H1 (cell line): ENCODE measurements around the gene PLXNA4. TPM values are rescaled to one million over a fixed set of nuclear protein-coding genes. Genes with fewer than 3 reads are reported as not detected.

ENCODE experiments used
- CTCF ChIA-PET: fragments of 300-600 bp; sonication (Branson Sonifier 250); formaldehyde crosslinking; loops from one replicate; lab custom pipeline; 2021; ENCODE audit not compliant: partially characterized antibody; lab: Charles Lee
- POLR2A ChIA-PET: fragments of 300-600 bp; sonication (Branson Sonifier 250); formaldehyde crosslinking; loops from one replicate; lab custom pipeline; 2021; ENCODE audit warnings: inconsistent platforms; ENCODE audit not compliant: partially characterized antibody; lab: Charles Lee
- DNase-seq, 2 experiments: peaks; one replicate each; pipeline versions ENCODE4 v3.0.0 to v3.0.0-alpha.2; 2010 to 2022; ENCODE audit warnings: low spot score in 2 of 2, low read depth in 1 of 2, mixed read lengths in 1 of 2
- FAIRE-seq: peaks from 2 replicates; lab custom pipeline; 2011; peaks lifted over from hg19 to GRCh38; lab: Jason Lieb, UNC
- H2AFZ ChIP-seq: 2 replicates; pipeline ENCODE4 v1.8.1; 2012; ENCODE audit warnings: low read length, inconsistent platforms
- H2AK5ac ChIP-seq: 2 replicates; pipeline ENCODE4 v1.6.1; 2013; ENCODE audit warnings: low read depth, low read length
- H2BK120ac ChIP-seq: replicated peaks from 2 replicates; pipeline ENCODE3; 2013; ENCODE audit warnings: low read depth, low read length, inconsistent platforms
- H2BK12ac ChIP-seq: 2 replicates; pipeline ENCODE4 v1.6.1; 2013; ENCODE audit warnings: low read depth, low read length
- H2BK15ac ChIP-seq: 2 replicates; pipeline ENCODE4 v1.6.1; 2013; ENCODE audit warnings: low read length
- H2BK20ac ChIP-seq: 2 replicates; pipeline ENCODE4 v1.6.1; 2013; ENCODE audit warnings: low read length
- H2BK5ac ChIP-seq: 2 replicates; pipeline ENCODE4 v1.6.1; 2013; ENCODE audit warnings: low read depth, low read length
- H3K14ac ChIP-seq: 2 replicates; pipeline ENCODE4 v1.6.1; 2013; ENCODE audit warnings: inconsistent platforms; ENCODE audit not compliant: insufficient read length
- H3K18ac ChIP-seq: 2 replicates; pipeline ENCODE4 v1.6.1; 2013; ENCODE audit warnings: low read length; ENCODE audit errors: extremely low read depth
- H3K23ac ChIP-seq: 2 replicates; pipeline ENCODE4 v1.6.1; 2013; ENCODE audit warnings: inconsistent platforms; ENCODE audit not compliant: insufficient read length
- H3K23me2 ChIP-seq: 2 replicates; pipeline ENCODE4 v1.6.1; 2013; ENCODE audit warnings: low read depth, low read length
- H3K27ac ChIP-seq: 2 replicates; pipeline ENCODE4 v1.6.1; 2011; ENCODE audit warnings: low read depth, low read length, inconsistent platforms
- H3K27me3 ChIP-seq, 4 experiments: replicated peaks in 1 of 4; 1 replicate in 1 of 4; 2 replicates in 3 of 4; pipeline versions ENCODE4 v1.6.1 to v1.8.1; 2011 to 2013; ENCODE audit warnings: low read length in 3 of 4, mild to moderate bottlenecking in 3 of 4, inconsistent platforms in 2 of 4, mixed read lengths in 2 of 4, moderate library complexity in 1 of 4; ENCODE audit not compliant: control insufficient read depth in 3 of 4, insufficient read depth in 3 of 4; ENCODE audit errors: extremely low read depth in 1 of 4
- H3K36me3 ChIP-seq, 4 experiments: 2 replicates each; pipeline versions ENCODE4 v1.6.1 to v1.8.1; 2011 to 2013; ENCODE audit warnings: mild to moderate bottlenecking in 4 of 4, low read length in 3 of 4, moderate library complexity in 2 of 4, control low read depth in 1 of 4, inconsistent platforms in 1 of 4; ENCODE audit not compliant: insufficient read depth in 4 of 4, control insufficient read depth in 2 of 4
- H3K4ac ChIP-seq: replicated peaks from 2 replicates; pipeline ENCODE3; 2013; ENCODE audit warnings: low read length, low read depth, mixed read lengths, inconsistent platforms; ENCODE audit not compliant: insufficient read length
- H3K4me1 ChIP-seq, 4 experiments: replicated peaks in 1 of 4; 1 replicate in 1 of 4; 2 replicates in 3 of 4; pipeline versions ENCODE4 v1.6.1 to v1.8.1; 2011 to 2013; ENCODE audit warnings: low read length in 3 of 4, inconsistent platforms in 2 of 4, mixed read lengths in 1 of 4; ENCODE audit not compliant: insufficient read depth in 4 of 4, control insufficient read depth in 3 of 4
- H3K4me2 ChIP-seq, 2 experiments: 2 replicates each; pipeline versions ENCODE4 v1.6.1 to v1.8.1; 2011 to 2013; ENCODE audit warnings: low read depth in 2 of 2, low read length in 2 of 2, control low read depth in 1 of 2, inconsistent platforms in 1 of 2, mild to moderate bottlenecking in 1 of 2; ENCODE audit not compliant: insufficient read depth in 1 of 2
- H3K4me3 ChIP-seq, 4 experiments: fragments of 200-600, 300-600 bp in 1 of 4; sonication (generic), shearing (Covaris generic), sonication (Bioruptor Twin) in 1 of 4; 2 replicates each; pipeline versions ENCODE4 v1.5.1 to v1.8.1; 2011 to 2016; ENCODE audit warnings: low read length in 4 of 4, low read depth in 3 of 4, control low read depth in 2 of 4, inconsistent platforms in 2 of 4, mild to moderate bottlenecking in 2 of 4, mixed read lengths in 1 of 4, moderate library complexity in 1 of 4; ENCODE audit not compliant: insufficient read depth in 2 of 4; ENCODE audit errors: extremely low read depth in 1 of 4
- H3K56ac ChIP-seq: replicated peaks from 2 replicates; pipeline ENCODE3; 2013; ENCODE audit warnings: low read depth, mild to moderate bottlenecking, mixed read lengths, low read length, inconsistent platforms; ENCODE audit not compliant: insufficient read length
- H3K79me1 ChIP-seq: 2 replicates; pipeline ENCODE4 v1.6.1; 2013; ENCODE audit warnings: low read depth, low read length, control low read depth
- H3K79me2 ChIP-seq, 2 experiments: 2 replicates each; pipeline versions ENCODE4 v1.6.1 to v1.8.1; 2012 to 2013; ENCODE audit warnings: low read length in 2 of 2, mild to moderate bottlenecking in 2 of 2, inconsistent platforms in 1 of 2; ENCODE audit not compliant: insufficient read depth in 2 of 2, control insufficient read depth in 1 of 2
- H3K9ac ChIP-seq, 4 experiments: replicated peaks in 1 of 4; 1 replicate in 1 of 4; 2 replicates in 3 of 4; pipeline versions ENCODE4 v1.6.1 to v1.8.1; 2011 to 2013; ENCODE audit warnings: low read depth in 3 of 4, low read length in 3 of 4, control low read depth in 2 of 4, mild to moderate bottlenecking in 2 of 4, moderate library complexity in 2 of 4, inconsistent platforms in 1 of 4; ENCODE audit errors: extremely low read depth in 1 of 4
- H3K9me3 ChIP-seq, 2 experiments: 2 replicates each; pipeline versions ENCODE4 v1.6.1 to v1.8.1; 2012 to 2013; ENCODE audit warnings: mild to moderate bottlenecking in 2 of 2, moderate library complexity in 2 of 2, control low read depth in 1 of 2, inconsistent platforms in 1 of 2, low read depth in 1 of 2, low read length in 1 of 2, mixed read lengths in 1 of 2; ENCODE audit not compliant: insufficient read depth in 2 of 2
- H4K20me1 ChIP-seq, 2 experiments: replicated peaks in 1 of 2; 2 replicates each; pipeline versions ENCODE3 to v1.8.1; 2011 to 2013; ENCODE audit warnings: inconsistent platforms in 2 of 2, low read length in 2 of 2, mild to moderate bottlenecking in 1 of 2; ENCODE audit not compliant: insufficient read depth in 2 of 2, control insufficient read depth in 1 of 2
- H4K5ac ChIP-seq: 2 replicates; pipeline ENCODE4 v1.6.1; 2013; ENCODE audit warnings: low read length, low read depth, mixed read lengths, inconsistent platforms; ENCODE audit not compliant: insufficient read length
- H4K8ac ChIP-seq: 2 replicates; pipeline ENCODE4 v1.8.0; 2013; ENCODE audit warnings: mild to moderate bottlenecking, moderate library complexity, low read length, inconsistent platforms; ENCODE audit not compliant: insufficient read depth; ENCODE audit errors: extremely low read depth
- H4K91ac ChIP-seq: replicated peaks from 2 replicates; pipeline ENCODE3; 2013; ENCODE audit warnings: low read length, mixed read lengths, inconsistent platforms; ENCODE audit not compliant: insufficient read length
- ASH2L ChIP-seq: fragments of 200-600, 300-600 bp; sonication (generic); IDR thresholded peaks from one replicate; pipeline ENCODE4 v1.7.1; 2017; ENCODE audit warnings: low read length
- BRCA1 ChIP-seq: IDR thresholded peaks from 2 replicates; pipeline ENCODE4 v1.6.1; 2012; ENCODE audit warnings: low read depth, low read length, improper control_type of control experiment
- MAFK ChIP-seq: IDR thresholded peaks from 2 replicates; pipeline ENCODE4 v1.6.1; 2012; ENCODE audit warnings: low read depth, mild to moderate bottlenecking, improper control_type of control experiment, low read length
- RAD21 ChIP-seq, 2 experiments: IDR thresholded peaks in 1 of 2; conservative IDR thresholded peaks in 1 of 2; 2 replicates each; pipeline ENCODE4 v1.6.1; 2011; ENCODE audit warnings: low read depth in 2 of 2, low read length in 2 of 2, improper control_type of control experiment in 1 of 2, inconsistent platforms in 1 of 2, mild to moderate bottlenecking in 1 of 2, moderate library complexity in 1 of 2
- RNF2 ChIP-seq: fragments of 200-900, 300-1000 bp; sonication (generic); IDR thresholded peaks from 2 replicates; pipeline ENCODE4 v1.7.1; 2016; ENCODE audit warnings: borderline replicate concordance, low read depth, mild to moderate bottlenecking, antibody characterized with exemption, low read length; ENCODE audit not compliant: poor library complexity, severe bottlenecking; ENCODE audit errors: missing control alignments
- SP4 ChIP-seq: IDR thresholded peaks from 2 replicates; pipeline ENCODE4 v1.6.1; 2012; ENCODE audit warnings: low read length, inconsistent platforms
- SRF ChIP-seq: IDR thresholded peaks from 2 replicates; pipeline ENCODE4 v1.6.1; 2011; ENCODE audit warnings: mild to moderate bottlenecking, low read depth, low read length, moderate library complexity
- TCF12 ChIP-seq: IDR thresholded peaks from 2 replicates; pipeline ENCODE4 v1.6.1; 2011; ENCODE audit warnings: low read depth, mild to moderate bottlenecking, low read length
- YY1 ChIP-seq: IDR thresholded peaks from 2 replicates; pipeline ENCODE4 v1.6.1; 2011; ENCODE audit warnings: low read depth, mild to moderate bottlenecking, low read length
- WGBS, 2 experiments: shearing (Covaris generic) in 1 of 2; methylation state at CpG; one replicate each; pipeline versions ENCODE4 v1.1.6 to v1.1.7; 2013 to 2015; ENCODE audit warnings: low lambda C conversion rate in 2 of 2, mixed read lengths in 2 of 2, inconsistent platforms in 1 of 2, low coverage in 1 of 2, missing lambda C conversion rate in 1 of 2; ENCODE audit not compliant: insufficient replicate concordance in 2 of 2, insufficient coverage in 1 of 2, insufficient read length in 1 of 2; ENCODE audit errors: extremely low coverage in 1 of 2, missing lambda C conversion rate in 1 of 2; 5-methylcytosine and 5-hydroxymethylcytosine counted together
- polyA plus RNA-seq, 7 experiments: library from polyadenylated mRNA; depleted of rRNA in 3 of 7; stranded (reverse) in 5 of 7; unstranded in 2 of 7; fragments of >200 nt in 5 of 7; fragments of 200-250 nt in 2 of 7; gene quantifications; 1 replicate in 5 of 7; 2 replicates in 1 of 7; 4 replicates in 1 of 7; pipeline versions ENCODE4 v1.2.1 to v1.2.3, GENCODE V29; 2011 to 2013; ENCODE audit warnings: missing spikeins in 2 of 7, mixed read lengths in 2 of 7
- total RNA-seq: library from RNA; stranded (reverse); fragmentation: NEBNext Ultra II Directional; extraction: Animal tissue kit (Norgen Biotek cat#: 25700); gene quantifications from 2 replicates; pipeline ENCODE4 v1.2.1, GENCODE V29; 2021
- TF ChIP-seq, protein P1 (sequence below), 3 experiments: IDR thresholded peaks; 1 replicate in 2 of 3; 2 replicates in 1 of 3; pipeline versions ENCODE4 v1.5.1 to v1.6.1; 2011; ENCODE audit warnings: low read length in 3 of 3, mild to moderate bottlenecking in 3 of 3, inconsistent platforms in 2 of 3, low read depth in 1 of 3, moderate library complexity in 1 of 3; ENCODE audit not compliant: insufficient read depth in 1 of 3; ENCODE audit errors: control extremely low read depth in 1 of 3

Gene PLXNA4
- total and polyA plus RNA-seq, 2 of the 8 experiments (the other 6 are each of a cell fraction or from before 2014, with no cell fraction given) = 0.76 to 0.79 TPM

DNA sequence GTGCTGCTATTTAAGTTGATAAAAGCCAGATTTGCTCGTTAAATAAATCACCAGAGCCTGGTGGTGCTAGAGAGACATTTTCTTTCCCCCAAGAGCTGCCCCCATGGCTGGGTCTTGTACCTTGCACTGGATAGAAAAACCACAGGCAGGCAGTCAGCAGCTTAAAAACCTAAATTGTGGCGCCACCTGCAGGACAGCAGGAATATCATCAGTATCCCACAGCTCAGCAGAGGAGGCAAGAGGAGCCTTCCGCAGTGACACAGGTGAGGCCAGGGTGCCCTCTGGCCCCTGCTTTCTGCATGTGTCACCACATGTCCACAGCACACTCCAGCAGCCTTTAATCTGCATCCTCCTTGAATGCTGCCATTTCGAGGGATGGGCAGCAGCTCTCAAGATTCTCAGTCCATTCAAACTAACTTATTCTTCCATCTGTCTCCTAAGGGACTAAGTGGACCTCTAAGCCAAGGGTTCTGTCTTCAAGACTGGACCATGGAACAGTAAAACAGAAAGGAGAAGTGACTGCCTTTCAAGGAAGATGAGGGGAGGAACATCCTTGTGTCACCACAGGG is 4.5 kb upstream of the PLXNA4 start:
- no peak overlapping the region for H4K8ac ChIP-seq
- H4K20me1 ChIP-seq = peaks cover 2% of the 10 kb centered on the region in 2 experiments
- DNase-seq (peak in 1 of 2 experiments; percentile 86), FAIRE-seq (peak; percentile 84)
- H3K4me1 ChIP-seq = peaks cover 0 to 9% (median 6%) of the 10 kb centered on the region in 4 experiments; a peak in 5 of 7 replicates
- H2BK20ac ChIP-seq = no peak overlapping the region
- no peak overlapping the region for H2BK120ac ChIP-seq
- no peak overlapping the region for H3K4me2 ChIP-seq
- H3K23me2 ChIP-seq = peaks cover 11% of the 10 kb centered on the region; the same call in 1 of the 2 replicates
- no peak overlapping the region for H3K14ac ChIP-seq
- H3K56ac ChIP-seq = no peak overlapping the region
- H2BK5ac ChIP-seq = no peak overlapping the region
- H3K4me3 ChIP-seq = no peak overlapping the region
- H2AK5ac ChIP-seq = no peak overlapping the region
- 0 out of 2 replicates have a peak overlapping the region, but pooled peaks have one; percentile 13 for H2BK15ac ChIP-seq
- no peak overlapping the region for H2AFZ ChIP-seq
- peaks cover 26 to 34% (median 29%) of the 10 kb centered on the region in 4 experiments for H3K27me3 ChIP-seq
- no peak overlapping the region for H3K23ac ChIP-seq
- H4K5ac ChIP-seq = no peak overlapping the region
- H3K9me3 ChIP-seq = no peaks in the 10 kb centered on the region; a peak in 1 of 4 replicates
- H3K79me2 ChIP-seq = no peaks in the 10 kb centered on the region
- no peaks in the 10 kb centered on the region for H3K79me1 ChIP-seq
- no peak overlapping the region for H3K4ac ChIP-seq
- H4K91ac ChIP-seq = no peak overlapping the region
- WGBS, 2 experiments = 23% methylated on average over 4 of the region's 4 CpGs; no CpG with 5 or more reads in 1 of the 2 experiments
- no peak overlapping the region for H2BK12ac ChIP-seq
- ChIA-PET CTCF (interaction anchor here (0.6 to 1.9 kb wide), 73 partner anchors 9 to 913 kb away, joined by 3 to 14 read pairs (median 4); no protein-coding TSS in a partner anchor), POLR2A (no interaction called here)
- H3K18ac ChIP-seq = no peak overlapping the region
- H3K9ac ChIP-seq = no peak overlapping the region
- H3K36me3 ChIP-seq = peaks cover 0 to 4% (median 0%) of the 10 kb centered on the region in 4 experiments; a peak in 1 of 8 replicates
- no peak overlapping the region for H3K27ac ChIP-seq
- TF ChIP-seq, protein P1, sequence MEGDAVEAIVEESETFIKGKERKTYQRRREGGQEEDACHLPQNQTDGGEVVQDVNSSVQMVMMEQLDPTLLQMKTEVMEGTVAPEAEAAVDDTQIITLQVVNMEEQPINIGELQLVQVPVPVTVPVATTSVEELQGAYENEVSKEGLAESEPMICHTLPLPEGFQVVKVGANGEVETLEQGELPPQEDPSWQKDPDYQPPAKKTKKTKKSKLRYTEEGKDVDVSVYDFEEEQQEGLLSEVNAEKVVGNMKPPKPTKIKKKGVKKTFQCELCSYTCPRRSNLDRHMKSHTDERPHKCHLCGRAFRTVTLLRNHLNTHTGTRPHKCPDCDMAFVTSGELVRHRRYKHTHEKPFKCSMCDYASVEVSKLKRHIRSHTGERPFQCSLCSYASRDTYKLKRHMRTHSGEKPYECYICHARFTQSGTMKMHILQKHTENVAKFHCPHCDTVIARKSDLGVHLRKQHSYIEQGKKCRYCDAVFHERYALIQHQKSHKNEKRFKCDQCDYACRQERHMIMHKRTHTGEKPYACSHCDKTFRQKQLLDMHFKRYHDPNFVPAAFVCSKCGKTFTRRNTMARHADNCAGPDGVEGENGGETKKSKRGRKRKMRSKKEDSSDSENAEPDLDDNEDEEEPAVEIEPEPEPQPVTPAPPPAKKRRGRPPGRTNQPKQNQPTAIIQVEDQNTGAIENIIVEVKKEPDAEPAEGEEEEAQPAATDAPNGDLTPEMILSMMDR (IDR thresholded peaks at IDR 0.05; ENCODE audit: control extremely low read depth in 1 of 3, insufficient read depth in 1 of 3, low read depth in 1 of 3, low read length in 3 of 3) = peak; percentile 78 to 90 (median 86)
- TF ChIP-seq MAFK = no peak
- no peak for TF ChIP-seq YY1
- TF ChIP-seq RAD21 (IDR thresholded peaks at IDR 0.05 in 1 of 2, conservative IDR thresholded peaks at IDR 0.05 in 1 of 2; ENCODE audit: low read depth in 2 of 2, low read length in 2 of 2) = peak; percentile 90 to 95
- TF ChIP-seq ASH2L = no peak
- TF ChIP-seq SRF = no peak
- TF ChIP-seq TCF12 = no peak
- TF ChIP-seq SP4 = no peak
- TF ChIP-seq RNF2 = no peak
- TF ChIP-seq BRCA1 = no peak
